Measurements from ENCODE around the gene STPG4.

GRCh38 chr2:47152803-47153202, 2.3 kb downstream of the STPG4 start:
- TF ChIP-seq CTCF (IDR thresholded peaks at IDR 0.05) = no peak
- no peak for TF ChIP-seq POLR2A (IDR thresholded peaks at IDR 0.05)

All from thyroid gland (tissue), 4 donors.